Stimulated activated CD4-positive, alpha-beta T cell treated with anti-CD3 and anti-CD28 coated beads, TNF-alpha, amount 100 ng/mL, for 1 hour (primary cell): ENCODE data around the gene FAM117A.
A peak's percentile ranks its signal among the peaks of the same experiment; 100 is the strongest.
"Not testable (repeated sequence)": the region's sequence is repeated elsewhere in the genome, so short reads cannot be mapped to it uniquely, and the experiment has no call there.

ENCODE experiments used
- DNase-seq, 3 donors: peaks; one replicate each; pipeline ENCODE4 v3.0.0-alpha.2; 2020; ENCODE audit warnings: low read depth in 3 of 3, low spot score in 1 of 3

The FAM117A gene

GRCh38 chr17:49741009-49741691, 22.8 kb downstream of the FAM117A start:
- DNase-seq: no peak

GRCh38 chr17:49739641-49740271, 24.2 kb downstream of the FAM117A start:
- DNase-seq: peak; percentile 56 to 96 (median 93)

GRCh38 chr17:49738456-49739163, 25.3 kb downstream of the FAM117A start:
- DNase-seq: no peak

- DNase-seq: no peak
These were observed 29.1 kb downstream of the FAM117A start for GRCh38 chr17:49734515-49735490.

- no peak for DNase-seq
These were observed 32.5 kb downstream of the FAM117A start for GRCh38 chr17:49731435-49731831.

- DNase-seq: no peak
These were observed 33.0 kb downstream of the FAM117A start for GRCh38 chr17:49730785-49731434.

GRCh38 chr17:49730078-49730784, 33.7 kb downstream of the FAM117A start:
- no peak for DNase-seq

- no peak for DNase-seq
These were observed 34.9 kb downstream of the FAM117A start for GRCh38 chr17:49729069-49729468.

- DNase-seq: no peak
These were observed 35.5 kb downstream of the FAM117A start for GRCh38 chr17:49728425-49728824.

GRCh38 chr17:49727380-49727779, 36.6 kb downstream of the FAM117A start:
- no peak for DNase-seq

- DNase-seq: no peak
These were observed 38.3 kb downstream of the FAM117A start for GRCh38 chr17:49725452-49726130.

GRCh38 chr17:49724552-49724951, 39.4 kb downstream of the FAM117A start:
- not testable (repeated sequence) for DNase-seq

- DNase-seq: no peak
These were observed 40.5 kb downstream of the FAM117A start for GRCh38 chr17:49723423-49723822.

GRCh38 chr17:49722066-49722465, 41.9 kb downstream of the FAM117A start:
- DNase-seq: no peak

- DNase-seq: no peak
These were observed 46.5 kb downstream of the FAM117A start for GRCh38 chr17:49717371-49717861.

GRCh38 chr17:49716668-49717364, 47.1 kb downstream of the FAM117A start:
- DNase-seq: no peak

GRCh38 chr17:49715717-49716279, 48.1 kb downstream of the FAM117A start:
- peak in 1 of 3 donors; percentile 12 for DNase-seq

- no peak for DNase-seq
These were observed 48.7 kb downstream of the FAM117A start for GRCh38 chr17:49715216-49715615.
